Motor neuron (in vitro differentiated cells): ENCODE measurements around the gene UNC5CL. TPM values are rescaled to one million over a fixed set of nuclear protein-coding genes. Genes with fewer than 3 reads are reported as not detected.
"Not testable (repeated sequence)": the region's sequence is repeated elsewhere in the genome, so short reads cannot be mapped to it uniquely, and the experiment has no call there.

ENCODE experiments used
- ATAC-seq, 8 experiments: fragments of 200-7000 bp; cut with Tn5 transposase; replicated peaks in 6 of 8; 2 replicates each; pipeline ENCODE4 v1.8.0; 2021; ENCODE audit warnings: mild to moderate bottlenecking in 8 of 8, moderate library complexity in 8 of 8
- H3K27ac ChIP-seq, 2 donors: fragments of 250-450 bp; sonication (Bioruptor Pico); 2 replicates each; pipeline ENCODE4 v1.9.0; 2021; ENCODE audit warnings: antibody characterized with exemption in 2 of 2, mild to moderate bottlenecking in 2 of 2, moderate library complexity in 1 of 2
- H3K4me1 ChIP-seq, 2 donors: fragments of 250-450 bp; sonication (Bioruptor Pico); replicated peaks in 1 of 2; 2 replicates each; pipeline ENCODE4 v1.6.1; 2021; ENCODE audit warnings: antibody characterized with exemption in 2 of 2, mild to moderate bottlenecking in 2 of 2, moderate library complexity in 1 of 2
- H3K4me3 ChIP-seq, 5 donors: fragments of 250-450 bp; sonication (Bioruptor Pico); 2 replicates each; pipeline ENCODE4 v1.9.0; 2021; ENCODE audit warnings: antibody characterized with exemption in 5 of 5, mild to moderate bottlenecking in 5 of 5, moderate library complexity in 4 of 5
- WGBS, 10 experiments: fragments of 450-650 bp; shearing (Covaris generic); methylation state at CpG; one replicate each; pipeline ENCODE4 v1.0.0; 2022; 5-methylcytosine and 5-hydroxymethylcytosine counted together
- in situ Hi-C, 9 experiments: fragments of 400-800 bp; cut with MboI; loops; one replicate each; pipeline ENCODE4 v1.15.0; 2021; ENCODE audit warnings: low sequenced_read_pairs in 9 of 9, low pct_unique_long_range_greater_than_20kb in 2 of 9; ENCODE audit not compliant: unreplicated experiment in 9 of 9
- total RNA-seq, 8 experiments: library from RNA; unstranded; fragments of 300-600 nt; gene quantifications; 2 replicates each; pipeline versions ENCODE4 v1.2.3 to v1.2.4, GENCODE V29; 2022

UNC5CL gene
- total RNA-seq, 8 experiments from 2014 or later: 0.25 to 1.2 (median 0.57) TPM

DNA sequence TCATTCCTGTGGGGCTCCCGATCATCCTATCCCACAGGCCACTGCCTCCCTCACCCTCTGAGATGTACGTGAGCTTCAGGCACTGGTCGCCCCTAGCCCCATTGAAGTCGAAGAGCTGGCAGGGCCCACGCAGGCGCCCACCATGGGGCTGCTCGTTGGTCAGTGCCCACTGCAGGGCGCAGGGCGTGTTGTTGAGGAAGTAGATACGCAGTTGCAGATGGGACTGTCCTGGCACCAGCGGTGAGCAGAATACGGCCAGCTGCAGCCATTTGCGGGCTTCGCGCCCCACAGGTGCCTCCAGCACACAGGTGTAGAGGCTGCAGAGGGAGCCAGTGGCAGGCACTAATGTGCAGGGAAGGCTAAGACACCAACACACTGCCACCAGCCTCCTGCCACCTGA lies 6.2 kb downstream of the UNC5CL start:
- H3K27ac ChIP-seq: no peak overlapping the region
- peaks cover 0 to under 1% of the 10 kb centered on the region in 2 donors for H3K4me1 ChIP-seq
- no peak for ATAC-seq
- H3K4me3 ChIP-seq: no peak overlapping the region
- 40 to 98% (median 92%) methylated on average over 1 to 10 of the region's 15 CpGs; no CpG with 5 or more reads in 6 of the 10 experiments for WGBS, 10 experiments
- in situ Hi-C loops: loop anchor here in 2 of 9 experiments (25.0 kb wide), 2 partner anchors 1046 to 1671 kb away; no protein-coding TSS in a partner anchor

DNA sequence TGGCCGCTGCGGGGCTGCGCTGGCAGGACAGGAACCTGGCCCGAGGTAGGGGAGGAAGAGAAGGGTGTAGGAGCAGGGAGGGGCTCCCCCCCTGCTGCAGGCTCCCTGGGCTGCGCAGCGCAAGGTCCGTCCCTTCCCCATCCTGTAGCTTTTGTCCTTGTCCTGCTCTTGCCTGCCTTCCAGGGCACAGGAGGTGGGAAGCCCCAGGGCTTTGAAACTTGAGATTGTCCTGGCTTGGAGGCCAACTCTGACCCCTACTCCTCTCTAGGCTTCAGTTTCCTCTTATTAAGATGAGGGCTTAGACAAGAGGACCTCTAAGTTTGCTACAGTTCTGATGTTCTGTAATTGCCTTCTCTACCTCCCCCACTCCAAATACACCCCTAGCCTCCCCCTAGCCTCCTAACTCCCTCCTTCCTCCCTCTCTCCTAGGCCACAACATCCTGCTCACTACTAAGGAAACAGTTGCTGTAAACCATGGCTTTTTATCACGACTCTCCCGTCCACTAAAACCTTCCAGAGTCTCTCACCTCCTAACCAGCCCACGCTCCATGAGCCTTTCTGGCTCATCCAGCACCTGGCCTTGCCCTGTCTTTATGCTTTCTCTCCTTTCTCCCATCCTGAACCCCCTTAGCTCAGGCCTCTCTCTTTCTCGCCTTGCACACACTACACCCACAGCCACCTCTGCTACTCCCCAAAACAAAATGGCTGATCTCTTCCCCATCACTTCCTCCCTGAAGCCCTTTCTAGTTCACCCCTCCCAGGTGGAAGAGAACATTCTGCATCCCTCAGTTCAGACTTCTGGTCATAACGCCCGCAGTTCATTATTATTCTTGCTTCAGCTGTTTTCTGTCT lies 10.2 kb downstream of the UNC5CL start:
- in situ Hi-C loops: loop anchor here in 4 of 9 experiments (10.0 to 25.0 kb wide), 4 partner anchors 134 to 1666 kb away; no protein-coding TSS in a partner anchor
- WGBS, 10 experiments: 71 to 100% (median 96%) methylated on average over 1 to 5 of the region's 13 CpGs; no CpG with 5 or more reads in 2 of the 10 experiments
- peaks cover 0 to 2% of the 10 kb centered on the region in 2 donors for H3K4me1 ChIP-seq
- no peak for ATAC-seq
- peak overlapping the region in 2 of 5 donors; percentile 24 to 28 for H3K4me3 ChIP-seq
- H3K27ac ChIP-seq: no peak overlapping the region

DNA sequence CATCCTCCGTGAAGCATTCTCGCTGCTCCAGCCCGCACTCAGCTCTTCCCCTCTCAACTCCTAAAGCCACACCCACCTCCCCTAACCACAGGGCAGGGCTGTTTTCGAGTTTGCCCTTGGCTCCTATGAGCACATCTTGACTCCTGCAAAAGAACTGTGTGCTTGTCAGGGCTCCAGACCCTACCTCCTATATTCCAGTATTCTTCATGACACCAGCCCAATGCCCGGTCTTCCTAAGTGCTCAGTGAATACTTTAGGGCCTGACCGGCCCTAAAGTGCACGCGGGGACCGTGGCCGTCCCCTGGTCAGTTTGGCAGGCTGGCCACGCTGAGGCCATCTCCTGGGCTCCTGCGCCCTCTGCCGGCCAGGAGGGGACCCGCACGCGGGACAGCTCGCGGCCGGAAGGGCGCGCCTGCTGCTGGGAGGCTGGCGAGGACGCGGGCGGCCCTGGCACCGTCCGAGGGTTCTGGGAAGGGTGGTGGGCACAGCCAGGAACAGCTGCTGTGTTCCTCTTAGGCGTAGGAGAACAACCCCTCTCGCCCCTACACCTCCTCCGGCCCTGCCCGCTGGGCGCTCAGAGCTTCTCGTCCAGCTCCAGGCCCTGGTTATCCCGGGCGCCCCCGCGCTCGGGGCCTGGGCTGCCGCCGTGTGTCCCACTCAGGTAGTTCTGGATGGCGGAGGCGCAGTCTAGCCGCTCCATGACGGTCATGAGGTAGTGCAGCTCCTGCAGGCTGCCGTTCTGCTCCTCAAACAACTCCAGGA lies 11.0 kb downstream of the UNC5CL start:
- Histone ChIP-seq H3K4me3 (peak overlapping the region; percentile 7 to 28 (median 21)), H3K4me1 (peaks cover 0 to 2% of the 10 kb centered on the region in 2 donors), H3K27ac (no peak overlapping the region)
- peak; percentile 92 to 97 (median 94) for ATAC-seq
- in situ Hi-C loops: loop anchor here in 4 of 9 experiments (10.0 to 25.0 kb wide), 4 partner anchors 133 to 1666 kb away; no protein-coding TSS in a partner anchor
- 4 to 10% (median 10%) methylated on average over 2 to 10 of the region's 45 CpGs; no CpG with 5 or more reads in 7 of the 10 experiments for WGBS, 10 experiments

DNA sequence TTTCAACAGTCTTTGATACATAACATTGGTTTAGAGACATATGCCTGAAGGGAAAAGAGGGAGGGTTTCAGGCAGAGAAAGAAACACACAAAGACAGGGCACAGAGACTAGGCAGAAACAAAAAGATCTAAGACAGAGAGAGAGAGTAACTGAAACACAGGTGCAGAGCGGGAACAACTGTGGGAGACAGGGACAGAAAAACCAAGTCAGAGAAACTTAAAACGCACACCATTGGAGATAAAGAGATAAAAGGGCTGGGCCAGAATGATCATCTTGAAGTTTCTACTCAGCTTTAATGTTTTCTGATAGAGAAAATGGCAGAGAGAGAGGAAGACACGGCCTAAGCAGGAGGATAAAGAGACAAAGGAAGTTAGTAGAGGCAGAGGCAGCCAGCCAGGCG lies 11.8 kb downstream of the UNC5CL start:
- no peak overlapping the region for H3K4me3 ChIP-seq
- peaks cover 0 to 2% of the 10 kb centered on the region in 2 donors for H3K4me1 ChIP-seq
- in situ Hi-C loops: loop anchor here in 4 of 9 experiments (10.0 to 25.0 kb wide), 4 partner anchors 132 to 1665 kb away; no protein-coding TSS in a partner anchor
- 53 to 100% (median 79%) methylated on average over 1 to 3 of the region's 4 CpGs; no CpG with 5 or more reads in 1 of the 10 experiments for WGBS, 10 experiments
- no peak for ATAC-seq
- H3K27ac ChIP-seq: no peak overlapping the region

DNA sequence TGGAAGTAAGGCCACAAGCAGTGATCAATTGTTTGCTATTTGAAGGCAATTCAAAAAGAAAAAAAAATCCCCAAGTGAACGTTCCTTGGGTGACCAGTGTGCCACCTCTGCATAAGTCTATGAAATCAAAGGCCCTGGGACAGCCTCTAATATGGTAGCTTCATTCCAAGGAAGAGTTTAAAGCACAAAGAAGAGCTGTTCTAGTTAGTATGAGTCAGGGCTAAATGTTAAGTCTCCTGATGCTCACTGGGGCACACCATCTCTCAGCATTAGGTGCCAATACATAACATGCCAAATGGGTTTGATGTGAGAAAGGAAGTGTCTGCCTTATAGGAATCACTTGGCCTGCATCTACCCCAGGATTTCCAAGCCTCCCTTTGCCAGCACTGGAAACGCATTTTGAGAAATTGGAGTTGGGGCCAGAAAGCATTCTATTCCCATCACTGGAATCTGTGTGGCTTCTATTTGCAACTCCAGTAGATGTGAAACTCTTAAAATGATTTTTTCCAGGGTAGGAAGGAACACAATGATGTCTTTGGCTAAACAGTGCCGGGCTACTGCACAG lies 13.0 kb downstream of the UNC5CL start:
- Histone ChIP-seq H3K27ac (no peak overlapping the region), H3K4me3 (no peak overlapping the region), H3K4me1 (peaks cover 0 to 2% of the 10 kb centered on the region in 2 donors)
- ATAC-seq: no peak
- WGBS, 10 experiments: 50 to 100% (median 72%) methylated on average over 1 to 3 of the region's 3 CpGs; no CpG with 5 or more reads in 2 of the 10 experiments
- in situ Hi-C loops: loop anchor here in 4 of 9 experiments (10.0 to 25.0 kb wide), 4 partner anchors 131 to 1664 kb away; no protein-coding TSS in a partner anchor

DNA sequence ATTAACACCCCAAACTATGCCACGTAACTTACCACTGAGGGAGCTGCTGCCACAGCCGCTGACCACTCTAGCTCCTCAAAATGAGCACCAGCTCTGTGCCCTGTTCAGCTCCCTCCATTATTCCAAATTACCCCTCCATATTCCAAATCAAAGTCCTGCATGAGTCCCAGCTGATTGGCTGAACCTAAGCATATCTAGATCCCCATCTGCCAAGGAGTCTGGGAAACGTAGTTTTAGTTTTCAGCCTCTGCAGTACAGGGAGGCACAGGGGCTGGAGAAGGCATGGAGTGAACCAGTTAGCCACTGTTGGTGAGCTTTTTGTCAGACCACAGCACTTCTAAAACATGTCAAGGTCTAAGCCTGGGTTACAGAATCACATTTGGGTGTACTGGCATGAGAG lies 15.9 kb downstream of the UNC5CL start:
- Histone ChIP-seq H3K4me3 (no peak overlapping the region), H3K27ac (no peak overlapping the region), H3K4me1 (peaks cover 0 to 2% of the 10 kb centered on the region in 2 donors)
- in situ Hi-C loops: loop anchor here in 2 of 9 experiments (10.0 kb wide), 2 partner anchors 128 to 1038 kb away; no protein-coding TSS in a partner anchor
- ATAC-seq: no peak
- 85 to 100% (median 90%) methylated on average over 1 to 3 of the region's 3 CpGs; no CpG with 5 or more reads in 3 of the 10 experiments for WGBS, 10 experiments

DNA sequence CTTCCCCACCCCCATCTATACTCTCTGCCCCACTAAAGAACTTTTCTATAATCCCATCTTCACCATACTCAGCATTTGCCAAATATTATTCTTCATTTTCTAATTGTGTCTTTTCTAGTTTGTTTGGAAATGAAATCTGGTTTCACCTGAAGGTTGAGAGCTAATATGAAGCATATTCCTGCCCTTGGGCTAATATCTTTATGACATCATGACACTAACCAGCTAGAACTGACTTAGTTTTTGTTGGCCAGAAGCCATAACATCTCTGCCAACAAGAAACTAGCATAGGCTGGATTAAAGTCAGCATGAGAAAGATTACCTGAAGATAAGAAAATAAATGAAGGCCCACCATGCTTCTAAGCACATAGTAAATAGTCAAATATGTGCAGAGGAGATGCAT lies 16.7 kb downstream of the UNC5CL start:
- Histone ChIP-seq H3K4me3 (no peak overlapping the region), H3K27ac (no peak overlapping the region), H3K4me1 (no peaks in the 10 kb centered on the region)
- peak in 4 of 8 experiments; percentile 18 to 78 (median 46) for ATAC-seq
- in situ Hi-C loops: loop anchor here in 2 of 9 experiments (10.0 kb wide), 2 partner anchors 127 to 1037 kb away; no protein-coding TSS in a partner anchor

DNA sequence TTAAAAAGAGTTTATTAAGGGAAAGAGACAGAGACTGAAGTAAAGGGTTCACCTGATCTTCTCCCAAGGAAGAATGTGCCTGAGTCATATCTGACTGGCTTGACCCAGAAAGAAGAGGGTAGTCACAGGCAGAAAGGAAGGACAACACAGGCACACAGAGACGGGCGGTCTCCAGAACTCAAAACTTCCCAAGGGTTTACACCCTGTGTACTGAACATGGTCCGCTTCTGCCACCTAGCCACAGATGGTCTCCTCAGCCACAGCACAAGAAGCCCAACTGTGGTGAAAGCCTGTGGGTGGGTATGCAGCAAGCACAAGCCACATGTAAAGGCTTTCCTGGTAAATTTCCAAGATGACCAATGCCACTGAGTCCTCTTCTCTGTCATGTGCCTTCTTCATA lies 17.2 kb downstream of the UNC5CL start:
- in situ Hi-C loops: loop anchor here in 2 of 9 experiments (10.0 kb wide), 2 partner anchors 127 to 1037 kb away; no protein-coding TSS in a partner anchor
- H3K4me3 ChIP-seq: no peak overlapping the region
- H3K4me1 ChIP-seq: no peaks in the 10 kb centered on the region
- WGBS, 10 experiments: 50 to 100% (median 100%) methylated on average over 1 of the region's 3 CpGs; no CpG with 5 or more reads in 7 of the 10 experiments
- peak in 6 of 8 experiments; percentile 48 to 99 (median 89) for ATAC-seq
- no peak overlapping the region for H3K27ac ChIP-seq

DNA sequence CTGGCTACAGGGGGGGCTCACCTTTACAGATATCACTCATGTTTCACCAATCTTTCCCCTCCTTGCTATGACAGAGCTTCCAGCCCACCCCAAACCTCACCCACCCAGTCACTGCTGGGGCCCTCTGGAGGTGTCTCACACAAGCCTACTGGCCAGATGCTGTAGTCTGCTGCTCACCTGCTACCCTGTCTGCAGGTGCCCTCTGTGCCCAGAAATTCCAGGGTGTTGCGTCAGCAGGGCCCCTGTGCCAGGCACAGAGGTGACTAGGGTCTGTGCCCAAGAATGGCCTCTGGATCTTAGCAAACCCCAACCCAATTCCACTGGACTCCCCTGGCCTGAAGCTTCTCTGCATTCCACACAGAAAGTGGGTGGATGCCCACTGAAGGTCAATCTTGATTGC lies 21.4 kb downstream of the UNC5CL start:
- 57% methylated on average over 1 of the region's 1 CpG; no CpG with 5 or more reads in 9 of the 10 experiments for WGBS, 10 experiments
- no peaks in the 10 kb centered on the region for H3K4me1 ChIP-seq
- no peak overlapping the region for H3K4me3 ChIP-seq
- ATAC-seq: no peak
- H3K27ac ChIP-seq: no peak overlapping the region
- in situ Hi-C loops: loop anchor here in 1 of 9 experiments (10.0 kb wide), 1 partner anchor 123 kb away; no protein-coding TSS in a partner anchor

DNA sequence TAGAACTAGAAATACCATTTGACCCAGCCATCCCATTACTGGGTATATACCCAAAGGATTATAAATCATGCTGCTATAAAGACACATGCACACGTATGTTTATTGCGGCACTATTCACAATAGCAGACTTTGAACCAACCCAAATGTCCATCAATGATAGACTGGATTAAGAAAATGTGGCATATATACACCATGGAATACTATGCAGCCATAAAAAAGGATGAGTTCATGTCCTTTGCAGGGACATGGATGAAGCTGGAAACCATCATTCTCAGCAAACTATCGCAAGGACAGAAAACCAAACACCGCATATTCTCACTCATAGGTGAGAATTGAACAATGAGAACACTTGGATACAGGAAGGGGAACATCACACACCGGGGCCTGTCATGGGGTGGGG lies 23.2 kb downstream of the UNC5CL start:
- not testable (repeated sequence) for H3K4me3 ChIP-seq, ATAC-seq, H3K27ac ChIP-seq, H3K4me1 ChIP-seq
- WGBS, 10 experiments: no CpG with 5 or more reads among the region's 5 CpGs
- in situ Hi-C loops: loop anchor here in 1 of 9 experiments (10.0 kb wide), 1 partner anchor 121 kb away; no protein-coding TSS in a partner anchor

DNA sequence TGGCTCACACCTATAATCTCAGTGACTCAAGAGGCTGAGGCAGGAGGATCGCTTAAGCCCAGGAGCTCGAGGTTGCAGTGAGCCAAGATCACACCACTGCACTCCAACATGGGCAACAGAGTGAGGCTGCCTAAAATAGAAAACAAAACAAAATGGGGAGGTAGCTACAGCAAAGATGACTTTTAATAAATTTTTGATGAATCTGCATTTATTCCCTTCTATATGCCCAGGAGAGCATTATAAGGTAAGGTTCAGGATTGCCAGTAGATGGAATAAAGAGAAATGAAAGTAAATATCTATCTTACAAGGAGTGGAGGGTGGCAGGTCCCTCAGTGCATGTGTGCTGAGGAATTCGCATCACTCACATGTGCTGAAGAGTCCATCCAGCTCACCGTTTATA lies 24.2 kb downstream of the UNC5CL start:
- Histone ChIP-seq H3K27ac (no peak overlapping the region), H3K4me1 (no peaks in the 10 kb centered on the region), H3K4me3 (no peak overlapping the region)
- WGBS, 10 experiments: 80 to 100% (median 92%) methylated on average over 1 to 4 of the region's 4 CpGs; no CpG with 5 or more reads in 1 of the 10 experiments
- no peak for ATAC-seq
- in situ Hi-C loops: loop anchor here in 1 of 9 experiments (10.0 kb wide), 1 partner anchor 120 kb away; no protein-coding TSS in a partner anchor
